Loucy (cell line): ENCODE measurements around the gene FOLR2.

ENCODE experiments used
- EZH2phosphoT487 ChIP-seq: fragments of 200-600 bp; IDR thresholded peaks from 2 replicates; pipeline ENCODE4 v1.6.1; 2018; ENCODE audit warnings: antibody characterized with exemption, mild to moderate bottlenecking, moderate library complexity, borderline replicate concordance
- TF ChIP-seq, protein P1 (sequence below): fragments of 200-600 bp; sonication (generic); conservative IDR thresholded peaks from 2 replicates; pipeline ENCODE4 v1.5.1; 2014; ENCODE audit warnings: mild to moderate bottlenecking, antibody characterized with exemption, low read length

DNA sequence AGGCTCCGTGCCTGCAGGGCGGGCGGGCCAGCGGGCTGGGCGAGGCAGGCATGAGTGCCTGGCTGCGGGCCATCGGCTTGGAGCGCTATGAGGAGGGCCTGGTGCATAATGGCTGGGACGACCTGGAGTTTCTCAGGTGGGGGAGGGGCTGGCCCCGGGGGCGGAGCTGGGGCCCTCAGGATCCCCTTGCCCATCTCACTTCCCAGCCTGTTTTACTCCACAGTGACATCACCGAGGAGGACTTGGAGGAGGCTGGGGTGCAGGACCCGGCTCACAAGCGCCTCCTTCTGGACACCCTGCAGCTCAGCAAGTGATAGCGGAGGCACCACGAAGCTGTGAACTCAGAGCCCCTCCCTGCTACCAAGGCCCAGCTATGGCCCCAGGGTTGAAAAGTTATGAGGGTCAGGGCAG lies 21.5 kb downstream of the FOLR2 start:
- TF ChIP-seq, protein P1, sequence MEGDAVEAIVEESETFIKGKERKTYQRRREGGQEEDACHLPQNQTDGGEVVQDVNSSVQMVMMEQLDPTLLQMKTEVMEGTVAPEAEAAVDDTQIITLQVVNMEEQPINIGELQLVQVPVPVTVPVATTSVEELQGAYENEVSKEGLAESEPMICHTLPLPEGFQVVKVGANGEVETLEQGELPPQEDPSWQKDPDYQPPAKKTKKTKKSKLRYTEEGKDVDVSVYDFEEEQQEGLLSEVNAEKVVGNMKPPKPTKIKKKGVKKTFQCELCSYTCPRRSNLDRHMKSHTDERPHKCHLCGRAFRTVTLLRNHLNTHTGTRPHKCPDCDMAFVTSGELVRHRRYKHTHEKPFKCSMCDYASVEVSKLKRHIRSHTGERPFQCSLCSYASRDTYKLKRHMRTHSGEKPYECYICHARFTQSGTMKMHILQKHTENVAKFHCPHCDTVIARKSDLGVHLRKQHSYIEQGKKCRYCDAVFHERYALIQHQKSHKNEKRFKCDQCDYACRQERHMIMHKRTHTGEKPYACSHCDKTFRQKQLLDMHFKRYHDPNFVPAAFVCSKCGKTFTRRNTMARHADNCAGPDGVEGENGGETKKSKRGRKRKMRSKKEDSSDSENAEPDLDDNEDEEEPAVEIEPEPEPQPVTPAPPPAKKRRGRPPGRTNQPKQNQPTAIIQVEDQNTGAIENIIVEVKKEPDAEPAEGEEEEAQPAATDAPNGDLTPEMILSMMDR, result peak; percentile 71
- TF ChIP-seq EZH2phosphoT487, result no peak
